GM19043 (cell line): Measurements from ENCODE around the gene OBSL1.

ENCODE experiments used
- ATAC-seq: cut with Tn5 transposase; IDR thresholded peaks from one replicate; pipeline ENCODE4 v1.9.1; 2021; ENCODE audit warnings: low read depth; ENCODE audit not compliant: unreplicated experiment

The OBSL1 gene

GRCh38 chr2:219567791-219568361 lies 3.5 kb downstream of the OBSL1 start:
- no peak for ATAC-seq

- ATAC-seq, result no peak
Measured at GRCh38 chr2:219567131-219567530, 4.2 kb downstream of the OBSL1 start.

- no peak for ATAC-seq
Measured at GRCh38 chr2:219566640-219567039, 4.7 kb downstream of the OBSL1 start.

GRCh38 chr2:219565130-219566080 lies 5.9 kb downstream of the OBSL1 start:
- ATAC-seq, result no peak

- no peak for ATAC-seq
Measured at GRCh38 chr2:219563271-219563928, 7.9 kb downstream of the OBSL1 start.

- ATAC-seq, result no peak
Measured at GRCh38 chr2:219562049-219563020, 9.0 kb downstream of the OBSL1 start.

GRCh38 chr2:219561179-219562048 lies 9.9 kb downstream of the OBSL1 start:
- no peak for ATAC-seq

GRCh38 chr2:219560893-219561178 lies 10.5 kb downstream of the OBSL1 start:
- ATAC-seq, result no peak

GRCh38 chr2:219560037-219560892 lies 11.1 kb downstream of the OBSL1 start:
- peak; percentile 48 for ATAC-seq

- ATAC-seq, result no peak
Measured at GRCh38 chr2:219559156-219559915, 12.0 kb downstream of the OBSL1 start.

GRCh38 chr2:219557791-219558785 lies 13.3 kb downstream of the OBSL1 start:
- ATAC-seq, result no peak

- no peak for ATAC-seq
Measured at GRCh38 chr2:219557320-219557719, 14.0 kb downstream of the OBSL1 start.

GRCh38 chr2:219556413-219556812 lies 14.9 kb downstream of the OBSL1 start:
- no peak for ATAC-seq

- ATAC-seq, result no peak
Measured at GRCh38 chr2:219555956-219556355, 15.4 kb downstream of the OBSL1 start.

- no peak for ATAC-seq
Measured at GRCh38 chr2:219554350-219554749, 17.0 kb downstream of the OBSL1 start.

- ATAC-seq, result no peak
Measured at GRCh38 chr2:219553463-219553963, 17.8 kb downstream of the OBSL1 start.

- ATAC-seq, result no peak
Measured at GRCh38 chr2:219553168-219553417, 18.2 kb downstream of the OBSL1 start.
